HEK293 (cell line): ENCODE results near the gene PRSS23.

Source experiments
- YY1 ChIP-seq: fragments of 450-650 bp; formaldehyde crosslinking; IDR thresholded peaks from 2 replicates; pipeline ENCODE4 v1.5.1; 2018; ENCODE audit warnings: missing biosample characterization, missing genetic modification characterization
- ZNF76 ChIP-seq: fragments of 450-650 bp; formaldehyde crosslinking; IDR thresholded peaks from 2 replicates; pipeline ENCODE4; 2016; ENCODE audit warnings: low read depth, missing biosample characterization, missing genetic modification characterization, borderline replicate concordance
- TF ChIP-seq, protein P1 (sequence below): fragments of 450-650 bp; formaldehyde crosslinking; IDR thresholded peaks from 2 replicates; pipeline ENCODE4 v1.5.1; 2017; ENCODE audit warnings: missing biosample characterization, missing genetic modification characterization

DNA sequence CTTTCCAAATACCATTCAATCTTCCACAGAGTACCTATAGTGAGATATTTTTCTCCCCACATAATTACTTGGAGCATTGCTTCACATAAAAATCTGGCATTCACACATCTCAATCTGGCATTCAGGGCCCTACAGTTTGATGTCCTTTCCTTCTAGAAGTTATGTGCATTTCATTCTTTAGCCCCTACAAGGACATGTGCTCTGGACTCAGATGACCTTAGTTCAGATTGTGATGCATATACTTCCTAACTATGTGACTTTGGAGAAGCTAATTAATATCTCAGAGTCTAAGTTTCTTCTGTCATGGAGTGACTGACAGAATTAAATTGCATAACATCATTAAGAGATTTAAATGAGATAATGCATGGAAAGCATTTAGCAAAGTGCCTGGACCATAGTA, 25.9 kb upstream of the PRSS23 start:
- no peak for TF ChIP-seq ZNF76 (tag by site-specific recombination)
- no peak for TF ChIP-seq YY1 (tag by site-specific recombination)
- TF ChIP-seq, protein P1, sequence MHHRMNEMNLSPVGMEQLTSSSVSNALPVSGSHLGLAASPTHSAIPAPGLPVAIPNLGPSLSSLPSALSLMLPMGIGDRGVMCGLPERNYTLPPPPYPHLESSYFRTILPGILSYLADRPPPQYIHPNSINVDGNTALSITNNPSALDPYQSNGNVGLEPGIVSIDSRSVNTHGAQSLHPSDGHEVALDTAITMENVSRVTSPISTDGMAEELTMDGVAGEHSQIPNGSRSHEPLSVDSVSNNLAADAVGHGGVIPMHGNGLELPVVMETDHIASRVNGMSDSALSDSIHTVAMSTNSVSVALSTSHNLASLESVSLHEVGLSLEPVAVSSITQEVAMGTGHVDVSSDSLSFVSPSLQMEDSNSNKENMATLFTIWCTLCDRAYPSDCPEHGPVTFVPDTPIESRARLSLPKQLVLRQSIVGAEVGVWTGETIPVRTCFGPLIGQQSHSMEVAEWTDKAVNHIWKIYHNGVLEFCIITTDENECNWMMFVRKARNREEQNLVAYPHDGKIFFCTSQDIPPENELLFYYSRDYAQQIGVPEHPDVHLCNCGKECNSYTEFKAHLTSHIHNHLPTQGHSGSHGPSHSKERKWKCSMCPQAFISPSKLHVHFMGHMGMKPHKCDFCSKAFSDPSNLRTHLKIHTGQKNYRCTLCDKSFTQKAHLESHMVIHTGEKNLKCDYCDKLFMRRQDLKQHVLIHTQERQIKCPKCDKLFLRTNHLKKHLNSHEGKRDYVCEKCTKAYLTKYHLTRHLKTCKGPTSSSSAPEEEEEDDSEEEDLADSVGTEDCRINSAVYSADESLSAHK (tag by site-specific recombination), result no peak
